HTERT RPE-1 (cell line): ENCODE measurements around the gene CRYBB1.

Source experiments
- in situ Hi-C: fragments of 300-500 bp; cut with MboI; formaldehyde crosslinking; loops from 4 replicates; pipeline ENCODE4 v1.14.3; 2020; ENCODE audit warnings: low sequenced_read_pairs

The CRYBB1 gene

GRCh38 chr22:26581633-26582168, 36.1 kb downstream of the CRYBB1 start:
- in situ Hi-C loops = no loop called here

DNA sequence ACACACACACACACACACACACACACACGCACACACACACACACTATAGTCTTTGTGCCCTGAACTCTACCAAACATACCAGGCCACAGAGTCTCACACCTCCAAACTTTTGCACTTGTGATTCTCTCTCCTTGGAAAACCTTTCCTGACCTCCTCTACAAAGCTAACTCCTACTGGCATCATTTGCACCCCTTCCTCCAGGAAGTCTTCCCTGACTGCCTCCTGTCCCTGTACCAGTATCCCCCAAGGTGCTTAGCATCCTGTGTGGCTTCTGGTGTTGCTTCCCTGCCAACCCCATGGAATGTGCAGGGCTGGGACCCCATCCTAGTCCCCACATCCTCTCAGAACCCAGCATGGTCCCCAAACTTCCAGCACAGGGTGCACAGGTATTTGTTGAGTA, 36.8 kb downstream of the CRYBB1 start:
- in situ Hi-C loops = no loop called here

DNA sequence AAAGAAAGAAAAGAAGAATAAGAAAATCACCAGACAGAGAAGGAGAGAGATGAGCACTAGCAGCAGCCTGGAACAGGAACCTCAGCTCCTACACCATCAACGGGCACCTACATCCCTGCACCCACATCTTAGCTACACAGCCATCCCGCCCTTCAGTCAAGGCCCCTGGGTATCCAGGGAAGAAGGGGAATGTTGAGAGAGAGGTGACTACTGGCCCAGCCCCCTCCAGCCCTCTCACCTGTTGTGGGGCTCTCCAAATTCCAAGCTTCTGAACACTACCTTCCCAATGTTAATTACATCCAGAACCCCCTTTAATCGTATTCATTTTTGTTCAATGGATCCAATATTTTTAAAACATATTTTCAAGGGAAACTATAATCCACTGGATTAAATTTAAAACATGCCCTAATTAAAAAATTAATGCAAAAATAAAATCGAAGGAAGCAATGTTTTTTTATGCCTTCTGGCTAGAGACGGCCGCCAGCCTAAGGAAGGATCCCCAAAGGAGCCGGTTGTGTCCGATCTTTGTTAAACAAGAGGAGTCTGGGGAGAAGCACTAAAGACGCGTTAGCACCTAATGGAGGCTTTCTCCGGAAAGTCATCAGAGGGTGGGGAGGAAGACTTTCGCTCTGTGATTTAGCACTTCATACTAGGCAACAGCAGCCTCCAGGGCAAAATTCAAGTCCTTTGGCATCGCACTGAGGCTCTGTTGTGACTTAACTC, 37.4 kb downstream of the CRYBB1 start:
- in situ Hi-C loops = no loop called here

GRCh38 chr22:26579331-26579886, 38.4 kb downstream of the CRYBB1 start:
- in situ Hi-C loops = no loop called here

DNA sequence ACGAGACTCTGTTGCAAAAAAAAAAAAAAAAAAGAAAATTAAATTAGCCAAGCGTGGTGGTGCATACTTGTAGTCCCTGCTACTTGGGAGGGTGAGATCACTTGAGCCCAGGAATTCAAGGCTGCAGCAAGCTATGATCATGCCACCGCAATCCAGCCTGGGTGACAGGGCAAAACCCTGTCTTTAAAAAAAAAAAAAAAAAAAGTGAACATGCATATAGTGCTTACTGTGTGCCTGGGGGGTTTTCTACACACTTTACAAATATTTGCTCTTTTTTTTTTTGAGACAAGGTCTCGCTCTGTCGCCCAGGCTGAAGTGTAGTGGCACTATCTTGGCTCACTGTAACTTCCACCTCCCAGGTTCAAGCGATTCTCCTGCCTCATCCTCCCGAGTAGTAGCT, 40.7 kb downstream of the CRYBB1 start:
- in situ Hi-C loops = no loop called here

DNA sequence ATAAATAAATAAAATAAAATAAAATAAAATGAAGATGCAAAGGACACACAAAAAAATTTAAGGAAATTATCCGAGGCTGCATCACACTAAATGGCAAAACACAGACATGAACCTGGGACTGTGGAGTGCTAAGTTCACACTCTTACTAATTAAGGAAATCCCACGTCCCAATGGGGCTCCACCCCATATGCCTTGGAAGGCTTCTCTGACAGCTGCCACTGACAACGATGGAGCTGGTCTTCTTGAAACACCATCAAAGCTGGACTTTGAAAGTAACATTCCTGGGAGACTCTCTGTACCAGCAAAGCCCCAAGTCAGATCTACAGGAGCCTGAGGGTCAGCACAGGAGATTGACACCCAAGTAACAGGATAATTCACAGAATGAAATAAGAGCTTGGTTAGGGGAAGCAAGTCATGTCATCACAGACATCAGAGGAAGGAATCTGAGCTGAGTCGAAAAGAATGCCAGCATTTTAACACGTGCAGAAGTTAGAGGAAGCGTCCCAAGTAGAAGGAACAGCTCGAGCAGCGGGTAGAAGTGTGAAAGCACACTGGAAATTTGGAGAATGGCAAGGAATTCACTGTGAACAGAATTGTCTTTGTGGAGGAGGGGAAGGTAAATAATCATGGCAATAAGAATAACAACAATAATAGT, 41.7 kb downstream of the CRYBB1 start:
- in situ Hi-C loops = no loop called here

GRCh38 chr22:26574001-26574723, 43.7 kb downstream of the CRYBB1 start:
- in situ Hi-C loops = no loop called here

DNA sequence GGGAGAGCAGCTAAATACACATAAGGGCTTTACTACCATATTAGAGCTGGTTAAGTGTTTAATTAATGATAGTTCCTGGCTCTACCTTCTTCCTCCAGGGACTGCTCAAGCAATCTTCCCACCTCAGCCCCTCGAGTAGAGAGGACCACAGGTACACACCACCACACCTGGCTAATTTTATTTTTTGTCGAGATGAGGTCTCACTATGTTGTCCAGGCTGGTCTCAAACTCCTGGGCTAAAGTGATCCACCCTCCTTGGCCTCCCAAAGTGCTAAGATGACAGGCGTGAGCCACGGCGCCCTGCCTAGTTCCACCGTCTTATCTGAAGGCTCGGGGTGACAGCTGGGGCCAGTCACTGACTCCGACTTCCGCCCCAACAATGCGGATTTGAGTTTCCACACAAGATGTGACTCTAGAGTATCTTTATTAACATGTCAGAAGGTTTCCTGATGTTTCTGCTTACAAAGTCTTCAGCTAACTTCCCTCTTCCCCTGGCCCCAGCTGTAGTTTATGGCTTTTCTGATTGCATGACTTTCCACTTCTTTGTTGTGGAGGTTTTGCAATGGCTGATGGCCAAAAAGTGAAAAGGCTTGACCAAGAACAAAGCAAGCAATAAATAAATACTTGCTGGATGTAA, 44.7 kb downstream of the CRYBB1 start:
- in situ Hi-C loops = no loop called here

DNA sequence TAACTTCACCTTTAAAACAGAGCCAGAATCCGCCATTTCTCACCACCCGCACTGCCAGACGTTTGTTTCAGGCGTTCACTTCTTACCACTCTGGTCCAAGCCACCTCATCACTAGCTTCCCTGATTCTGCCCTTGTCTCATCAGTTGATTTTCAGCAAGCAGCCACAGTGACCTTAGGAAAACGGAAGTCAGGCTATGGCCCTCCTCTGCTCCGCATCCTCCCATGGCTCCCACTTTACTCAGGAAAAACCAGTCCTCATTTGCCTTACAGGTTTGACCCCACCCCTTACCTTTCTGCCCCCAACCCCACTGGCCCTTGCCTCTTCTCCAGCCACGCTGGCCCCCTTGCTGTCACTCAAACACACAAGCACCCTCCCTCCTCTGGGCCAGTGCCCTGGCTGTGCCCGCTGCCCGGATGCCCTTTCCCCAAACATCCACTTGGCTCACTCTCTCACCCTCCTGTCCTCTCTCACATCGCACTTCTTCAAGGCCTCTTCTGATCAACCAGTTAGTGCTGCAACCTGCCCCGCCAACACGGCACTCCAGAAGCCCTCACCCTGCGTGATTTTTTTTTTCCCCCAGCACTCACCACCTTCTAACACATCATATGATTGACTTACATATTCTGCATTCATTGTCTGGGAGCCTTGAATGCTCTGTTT, 46.8 kb downstream of the CRYBB1 start:
- in situ Hi-C loops = no loop called here

GRCh38 chr22:26570115-26570514, 47.7 kb downstream of the CRYBB1 start:
- in situ Hi-C loops = no loop called here

- in situ Hi-C loops = no loop called here
Measured at GRCh38 chr22:26568207-26568706, 49.6 kb downstream of the CRYBB1 start.

- in situ Hi-C loops = no loop called here
Measured at GRCh38 chr22:26567610-26568009, 50.2 kb downstream of the CRYBB1 start.

GRCh38 chr22:26566994-26567393, 50.8 kb downstream of the CRYBB1 start:
- in situ Hi-C loops = no loop called here

DNA sequence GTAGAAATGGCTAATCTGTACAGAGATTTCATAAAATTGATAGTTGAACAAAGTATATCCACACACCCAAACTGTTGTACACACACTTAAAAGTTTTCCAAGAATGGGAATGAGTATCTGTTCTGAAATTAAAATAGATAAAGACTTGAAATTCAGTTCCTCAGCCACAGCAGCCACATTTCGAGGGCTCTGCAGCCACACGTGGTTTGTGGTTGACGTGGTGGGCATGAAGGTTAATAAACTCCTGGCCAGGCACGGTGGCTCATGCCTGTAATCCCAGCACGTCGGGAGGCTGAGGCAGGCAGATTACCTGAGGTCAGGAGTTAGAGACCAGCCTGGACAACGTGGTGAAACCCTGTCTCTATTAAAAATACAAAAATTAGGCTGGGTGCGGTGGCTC, 51.9 kb downstream of the CRYBB1 start:
- in situ Hi-C loops = no loop called here

DNA sequence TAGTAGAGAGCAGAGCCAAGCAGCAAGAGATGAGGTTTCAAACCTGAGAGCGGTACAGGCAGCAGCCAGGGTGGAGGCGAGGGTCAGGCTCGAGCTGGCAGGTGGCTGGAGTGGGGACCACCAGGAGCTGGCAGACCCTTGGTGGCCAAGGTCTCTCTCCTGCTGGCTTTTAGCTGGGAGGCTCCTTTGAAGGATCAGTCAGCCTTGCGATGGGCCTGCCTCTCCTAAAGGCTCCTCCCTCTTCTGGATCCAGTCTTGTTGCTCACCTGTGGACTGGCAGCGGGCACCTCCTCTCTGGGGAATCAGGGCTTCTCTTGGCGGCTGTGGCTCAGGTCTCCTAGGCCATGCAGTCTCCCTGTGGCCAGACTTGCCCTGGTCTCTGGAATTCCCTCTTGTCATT, 52.6 kb downstream of the CRYBB1 start:
- in situ Hi-C loops = no loop called here

DNA sequence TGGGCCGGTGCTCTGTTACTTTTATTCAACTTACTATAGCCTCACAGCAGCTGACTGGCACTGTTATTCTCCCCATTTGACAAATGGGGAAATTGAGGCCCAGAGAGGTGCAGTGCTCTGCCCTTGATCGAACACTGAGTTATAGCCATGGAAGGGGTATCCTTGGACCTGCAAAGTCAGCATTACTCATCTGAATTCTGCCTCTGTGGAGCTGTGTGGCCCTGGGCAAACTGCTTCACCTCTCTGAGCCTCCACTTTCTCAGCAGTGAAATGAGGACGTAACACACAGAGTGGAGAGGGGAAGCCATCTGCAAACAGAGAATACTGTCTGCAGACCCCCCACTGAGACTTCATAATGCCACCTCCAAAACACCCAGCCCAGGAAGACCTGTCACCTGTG, 53.2 kb downstream of the CRYBB1 start:
- in situ Hi-C loops = no loop called here

- in situ Hi-C loops = no loop called here
Measured at GRCh38 chr22:26564181-26564580, 53.6 kb downstream of the CRYBB1 start.

DNA sequence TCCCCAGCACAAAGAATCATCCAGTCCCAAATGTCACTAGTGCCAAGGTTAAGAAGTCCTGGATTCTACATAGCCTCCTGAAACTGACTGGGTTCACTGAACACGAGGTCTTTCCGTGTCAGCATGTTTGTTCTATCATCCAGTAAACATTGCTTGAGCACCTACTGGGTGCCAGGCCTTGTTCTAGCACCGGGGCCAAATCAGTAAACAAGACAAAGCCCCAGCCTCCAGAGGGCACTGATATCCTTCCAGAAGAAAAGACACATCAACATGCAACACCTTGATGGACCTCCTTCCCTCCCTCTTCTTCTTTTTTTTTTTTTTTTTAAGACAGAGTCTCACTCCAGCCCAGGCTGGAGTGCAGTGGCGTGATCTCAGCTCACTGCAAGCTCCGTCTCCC, 54.8 kb downstream of the CRYBB1 start:
- in situ Hi-C loops = no loop called here

DNA sequence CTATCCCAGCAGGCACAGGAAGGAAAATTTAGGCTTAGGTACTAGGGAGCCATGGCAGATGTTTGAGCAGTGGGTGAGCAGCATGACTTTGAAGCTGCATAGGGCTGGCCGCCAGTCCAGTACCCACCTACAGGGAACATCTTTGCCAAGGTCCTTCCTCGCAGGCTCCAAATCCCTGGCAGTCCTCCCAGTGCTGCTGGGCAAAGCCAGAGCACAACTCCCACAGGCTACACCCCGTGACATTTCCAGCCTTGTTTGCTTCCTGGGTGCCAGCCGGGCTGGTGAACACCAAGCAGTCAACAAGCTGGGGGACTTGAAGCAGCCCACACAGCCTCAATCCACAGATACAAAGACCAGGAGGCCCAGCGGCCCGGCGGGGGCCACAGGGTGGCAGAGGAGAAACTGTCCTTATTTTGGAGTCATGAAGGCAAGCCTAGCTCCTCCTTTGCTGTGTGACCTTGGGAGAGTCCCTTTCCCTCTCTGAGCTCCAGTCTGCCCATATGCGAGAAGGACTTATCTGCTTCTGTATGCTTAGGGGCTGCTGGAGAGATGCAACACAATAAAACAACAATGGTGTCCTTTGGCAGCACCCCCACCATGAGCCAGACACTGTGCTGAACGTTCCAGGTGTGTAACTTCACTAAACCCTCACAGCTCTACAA, 55.9 kb downstream of the CRYBB1 start:
- in situ Hi-C loops = no loop called here
